T-helper 1 cell (primary cell): ENCODE results near the gene NAP1L4.
"Not testable (repeated sequence)": the region's sequence is repeated elsewhere in the genome, so short reads cannot be mapped to it uniquely, and the experiment has no call there.

Source experiments
- DNase-seq, 5 donors: peaks; one replicate each; pipeline ENCODE4 v3.0.0-alpha.2; 2012 to 2020

NAP1L4 gene

DNA sequence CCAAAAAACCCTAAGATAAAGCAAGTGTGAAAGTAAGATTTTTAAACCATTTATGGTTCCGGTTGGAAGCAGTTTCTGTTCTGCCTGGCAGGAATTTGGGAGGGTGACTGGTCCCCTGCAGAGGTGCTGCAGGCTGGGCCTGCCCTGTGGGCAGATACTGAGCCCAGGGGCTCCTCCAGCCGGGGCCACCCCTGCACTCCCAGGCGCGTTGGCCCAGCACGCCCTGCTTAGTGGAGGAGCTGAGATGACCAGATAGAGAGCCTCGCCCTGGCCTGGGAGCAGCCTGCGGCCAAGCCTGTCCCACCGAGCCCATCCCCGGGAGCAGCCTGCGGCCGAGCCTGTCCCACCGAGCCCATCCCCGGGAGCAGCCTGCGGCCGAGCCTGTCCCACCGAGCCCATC, 70.9 kb downstream of the NAP1L4 start:
- no peak for DNase-seq

DNA sequence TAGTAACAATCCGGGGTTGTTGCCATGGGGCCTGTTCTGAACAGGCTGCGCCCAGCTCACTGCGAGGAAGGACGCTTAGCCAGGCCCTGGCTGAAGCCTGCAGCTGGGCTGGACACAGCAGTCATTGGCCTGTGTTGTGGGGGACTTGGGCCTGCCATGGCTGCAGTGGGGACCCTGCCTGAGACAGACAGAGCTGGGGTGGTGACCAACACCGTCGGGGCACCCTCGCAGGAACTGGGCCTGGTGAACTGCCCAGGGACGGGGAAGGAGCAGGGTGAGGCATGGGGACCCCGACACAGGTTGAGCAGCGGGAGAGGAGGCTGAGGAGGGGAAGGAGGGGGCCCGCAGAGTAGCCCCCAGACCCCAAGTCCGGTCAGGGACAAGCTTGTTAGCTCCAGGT, 71.8 kb downstream of the NAP1L4 start:
- no peak for DNase-seq

DNA sequence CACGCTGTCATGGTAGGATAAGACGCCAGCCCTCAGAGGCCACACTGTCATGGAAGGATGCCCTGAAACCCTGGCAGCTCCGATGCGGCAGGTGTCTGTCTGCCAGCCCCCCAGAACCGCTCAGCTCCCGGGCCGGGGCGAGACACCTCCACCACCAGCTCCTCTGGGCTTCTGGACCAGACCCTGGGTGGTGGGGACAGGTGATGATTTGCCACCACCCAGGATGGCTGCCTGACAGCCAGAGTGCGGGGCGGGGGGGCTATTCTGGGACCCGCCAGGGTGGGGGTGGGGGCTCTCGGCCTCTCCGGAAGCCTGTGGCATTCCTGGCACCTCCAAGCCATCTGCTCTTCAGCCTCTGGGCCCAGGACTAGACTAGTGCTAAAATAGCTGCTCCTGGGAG, 72.3 kb downstream of the NAP1L4 start:
- no peak for DNase-seq

DNA sequence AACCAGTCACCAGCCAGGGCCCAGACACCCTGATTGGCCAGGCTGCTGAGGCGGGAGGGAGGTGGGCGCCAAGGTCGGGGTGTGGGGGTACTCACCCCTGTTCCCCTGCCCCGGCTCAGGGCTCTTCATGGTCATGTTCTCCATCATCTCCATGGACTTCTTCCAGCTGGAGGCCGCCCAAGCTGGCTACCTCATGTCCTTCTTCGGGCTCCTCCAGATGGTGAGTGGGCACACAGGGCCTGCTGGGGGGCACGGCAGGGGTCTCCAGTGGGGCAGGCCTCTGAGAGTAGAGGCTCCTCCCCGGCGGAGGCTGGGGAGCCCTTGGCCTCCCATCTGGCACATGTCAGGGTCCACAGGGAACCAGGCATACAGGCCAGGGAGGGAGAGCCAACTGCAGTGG, 72.9 kb downstream of the NAP1L4 start:
- no peak for DNase-seq

DNA sequence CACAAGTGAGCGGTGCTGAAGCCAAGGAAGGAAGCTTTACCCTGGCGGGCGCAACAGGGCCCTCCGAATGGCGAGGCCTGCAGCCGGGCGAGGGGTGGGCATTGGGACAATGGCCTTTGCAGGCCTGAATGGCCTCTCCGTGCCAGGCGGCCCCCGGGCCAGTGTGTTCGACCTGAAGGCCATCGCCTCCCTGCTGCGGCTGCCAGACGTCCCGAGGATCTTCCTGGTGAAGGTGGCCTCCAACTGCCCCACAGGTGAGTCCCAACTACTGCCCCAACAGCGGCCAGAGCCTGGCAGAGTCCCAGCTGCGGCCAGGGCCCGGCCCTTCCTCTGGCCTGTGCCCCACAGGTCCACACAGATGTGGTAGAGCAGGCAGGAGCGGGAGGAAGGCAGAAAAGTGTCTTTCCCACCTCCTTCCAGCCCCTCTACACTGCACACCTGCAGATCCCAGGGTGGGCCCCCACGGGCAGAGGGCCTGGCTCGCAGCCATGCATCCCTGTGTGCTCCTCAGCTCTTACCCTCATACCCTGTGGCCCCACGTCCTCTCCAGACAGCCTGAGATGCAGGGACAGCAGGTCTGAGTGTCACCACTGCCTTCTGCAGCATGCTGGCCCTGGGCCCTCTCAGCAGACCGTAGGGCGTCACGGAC, 74.2 kb downstream of the NAP1L4 start:
- no peak for DNase-seq

DNA sequence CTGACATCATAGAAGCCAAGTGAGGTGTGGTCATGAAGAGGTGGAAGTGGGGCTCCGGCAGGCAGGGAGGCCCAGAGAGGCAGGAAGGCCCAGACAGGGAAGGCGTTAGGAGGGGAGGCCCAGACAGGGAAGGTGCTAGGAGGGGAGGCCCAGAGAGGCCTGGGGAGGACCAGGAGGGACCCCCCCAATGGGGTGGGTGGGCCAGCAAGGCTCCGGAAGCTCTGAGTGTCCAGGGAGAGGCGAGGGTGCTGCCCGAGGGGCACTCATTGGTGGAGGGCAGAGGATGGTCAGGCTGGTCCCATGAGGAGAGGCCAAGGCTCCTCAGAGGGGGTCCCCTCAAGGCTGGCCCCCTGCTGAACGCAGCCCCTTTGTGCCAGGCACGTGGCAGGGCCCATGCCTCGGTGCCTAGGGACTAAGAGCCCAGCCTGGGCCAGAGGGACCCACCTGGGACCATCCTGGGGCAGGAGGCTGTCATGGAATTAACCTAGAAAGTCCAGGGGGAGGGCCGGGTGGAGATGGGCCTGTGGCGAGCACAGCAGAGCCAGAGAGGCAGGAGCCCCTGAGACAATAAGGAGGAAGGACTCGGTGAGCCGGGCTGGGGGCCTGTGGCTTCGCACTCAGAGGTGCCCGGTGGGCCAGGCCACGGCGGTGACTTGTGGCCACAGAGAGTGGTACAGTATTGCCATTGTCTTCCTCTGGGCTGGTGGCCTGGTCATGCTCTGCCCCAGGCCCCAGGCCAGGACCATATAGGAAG, 75.1 kb downstream of the NAP1L4 start:
- DNase-seq = no peak

DNA sequence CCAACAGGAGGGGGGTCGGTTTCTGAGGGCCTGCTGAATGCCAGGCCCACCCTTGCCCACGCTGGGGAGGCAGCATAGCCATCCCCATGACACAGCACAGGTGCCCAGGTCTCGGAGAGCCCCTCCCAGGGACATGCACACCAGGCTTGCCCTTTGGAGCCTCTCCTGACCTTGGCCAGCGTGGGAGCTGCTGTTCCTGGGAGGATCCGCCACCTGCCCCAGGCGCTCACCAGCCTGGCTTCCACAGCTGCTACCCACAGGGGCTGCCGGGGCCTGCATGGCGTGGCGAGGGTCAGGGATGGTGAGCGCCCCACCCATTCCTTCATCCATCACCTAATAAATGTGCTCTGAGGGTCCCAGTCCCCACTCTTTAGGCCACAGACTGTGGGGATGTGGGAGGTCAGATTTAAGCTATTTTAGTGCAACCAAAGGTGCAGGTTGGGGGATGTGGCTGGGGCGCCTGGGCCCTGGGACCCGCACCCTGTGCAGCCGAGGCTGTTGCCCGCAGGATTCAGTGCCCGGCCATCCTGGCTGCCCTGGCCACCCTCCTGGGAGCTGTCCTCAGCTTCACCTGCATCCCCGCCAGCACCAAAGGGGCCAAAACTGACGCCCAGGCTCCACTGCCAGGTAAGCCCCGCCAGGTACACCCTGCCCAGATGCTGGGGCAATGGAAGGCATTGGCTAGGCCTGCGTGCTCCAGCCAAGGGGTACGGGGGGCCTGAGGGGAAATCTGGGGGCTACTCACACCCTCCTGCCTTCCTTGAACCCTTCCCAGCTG, 75.8 kb downstream of the NAP1L4 start:
- DNase-seq = no peak

DNA sequence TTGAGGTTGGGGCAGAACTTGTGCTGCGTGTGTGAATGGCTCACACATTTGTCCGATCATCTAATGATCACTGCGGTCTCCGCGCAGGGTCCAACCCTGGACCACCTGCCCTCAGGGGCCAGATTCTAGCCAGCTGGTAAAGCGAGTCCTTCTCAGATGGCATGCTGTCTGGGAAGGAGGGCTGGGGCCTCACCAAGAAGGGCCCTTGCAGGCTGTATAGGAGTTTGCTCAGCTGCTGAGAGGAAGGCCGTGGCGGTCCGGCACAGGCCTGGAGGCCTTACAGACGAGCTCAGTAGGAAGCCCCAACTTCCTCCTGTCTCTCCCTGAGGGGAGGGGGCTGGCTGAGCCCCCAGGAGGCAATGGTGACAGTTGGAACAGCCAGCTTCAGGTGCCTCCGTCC, 76.7 kb downstream of the NAP1L4 start:
- DNase-seq = no peak

DNA sequence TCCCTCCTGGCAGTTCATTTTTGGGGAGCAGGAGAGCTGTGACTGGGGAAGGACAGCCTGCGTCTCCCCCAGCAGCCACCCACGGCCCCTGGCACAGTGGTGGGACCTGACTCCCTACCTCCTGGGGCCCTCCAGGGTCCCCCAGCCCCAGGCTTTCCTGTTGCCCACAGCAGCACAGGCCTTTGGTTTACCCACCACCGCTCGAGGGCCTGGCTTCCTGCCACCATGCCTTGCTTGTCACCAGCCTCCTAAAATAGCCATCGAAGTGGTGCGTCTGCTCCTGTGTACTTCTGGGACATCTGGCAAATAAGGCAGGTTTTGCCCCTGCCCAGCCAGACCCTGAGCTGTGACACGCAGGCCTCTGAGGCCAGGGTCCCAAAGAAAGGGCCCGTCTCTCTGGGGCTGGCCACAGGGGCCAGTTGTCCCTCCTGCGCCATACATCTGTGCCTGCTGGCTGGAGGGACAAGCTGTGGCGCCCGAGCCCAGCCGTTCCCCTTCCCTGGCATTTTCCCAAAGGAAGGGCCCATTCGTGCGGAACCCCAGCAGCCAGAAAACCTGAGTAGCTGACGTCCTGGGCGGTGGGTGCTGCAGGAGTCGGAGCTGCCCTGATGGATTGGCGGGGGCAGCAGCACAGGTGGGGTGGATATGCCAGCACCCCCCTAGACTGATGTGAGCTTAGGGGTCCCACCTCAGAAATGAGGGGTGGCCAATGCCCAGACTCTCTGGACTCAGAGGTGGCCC, 77.5 kb downstream of the NAP1L4 start:
- no peak for DNase-seq

DNA sequence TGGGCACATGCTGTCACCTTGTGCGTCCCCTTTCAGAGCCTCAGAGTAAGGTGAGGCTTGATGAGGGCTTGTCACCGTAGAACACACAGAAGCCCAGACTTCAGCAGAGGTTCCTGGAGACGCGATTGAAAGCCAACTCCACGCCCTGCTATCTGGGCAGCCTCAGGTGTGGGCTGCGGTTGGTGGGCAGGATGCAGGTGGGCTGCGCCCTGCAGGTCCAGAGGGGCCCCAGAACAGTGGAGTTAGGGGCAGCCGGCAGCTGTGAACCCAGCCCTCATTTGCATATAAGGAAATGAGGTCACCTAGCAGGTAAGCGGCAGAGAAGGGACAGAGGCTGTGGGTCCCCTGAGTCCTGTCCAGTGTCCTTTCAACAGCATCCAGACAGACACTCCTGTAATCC, 78.4 kb downstream of the NAP1L4 start:
- DNase-seq = no peak

DNA sequence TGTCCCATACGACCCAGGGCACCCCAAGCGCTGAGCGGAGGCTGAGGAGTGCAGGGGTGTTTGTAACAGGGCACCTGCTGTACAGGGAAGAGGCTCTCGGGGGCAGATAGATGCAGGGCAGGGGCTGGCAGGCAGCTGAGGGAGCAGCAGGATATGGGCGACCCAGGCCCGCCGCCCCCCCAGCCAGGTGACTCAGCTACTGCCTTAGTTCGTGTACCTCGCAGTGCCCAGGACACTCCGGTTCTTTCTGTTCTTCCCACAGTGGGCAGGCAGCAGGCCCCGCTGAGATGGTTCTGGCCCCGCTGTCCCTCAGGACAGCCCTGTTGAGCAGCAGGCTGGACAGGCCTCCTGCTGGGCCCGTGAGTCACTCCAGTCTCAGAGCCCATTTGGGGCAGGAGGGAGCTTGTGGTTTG, 79.1 kb downstream of the NAP1L4 start:
- DNase-seq = no peak

DNA sequence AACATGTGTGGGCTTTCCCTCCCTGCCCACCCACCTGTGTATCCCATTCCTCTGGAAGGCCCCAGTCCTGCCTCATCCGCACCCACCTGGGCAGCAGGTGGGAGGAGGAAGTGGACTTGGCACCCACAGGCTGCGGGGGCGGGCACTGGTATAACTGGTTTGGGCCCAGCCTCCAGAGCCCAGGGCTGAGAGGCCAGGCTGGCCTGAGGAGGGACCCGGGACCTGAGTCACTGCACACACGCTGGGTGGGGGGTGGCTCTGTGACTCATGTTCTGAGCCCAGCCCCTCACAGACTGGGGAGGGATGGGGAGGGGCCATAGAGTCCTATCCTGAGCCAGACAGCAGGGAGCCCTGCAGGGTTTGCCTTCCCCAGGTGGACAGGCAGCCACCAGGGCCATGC, 79.6 kb downstream of the NAP1L4 start:
- no peak for DNase-seq

DNA sequence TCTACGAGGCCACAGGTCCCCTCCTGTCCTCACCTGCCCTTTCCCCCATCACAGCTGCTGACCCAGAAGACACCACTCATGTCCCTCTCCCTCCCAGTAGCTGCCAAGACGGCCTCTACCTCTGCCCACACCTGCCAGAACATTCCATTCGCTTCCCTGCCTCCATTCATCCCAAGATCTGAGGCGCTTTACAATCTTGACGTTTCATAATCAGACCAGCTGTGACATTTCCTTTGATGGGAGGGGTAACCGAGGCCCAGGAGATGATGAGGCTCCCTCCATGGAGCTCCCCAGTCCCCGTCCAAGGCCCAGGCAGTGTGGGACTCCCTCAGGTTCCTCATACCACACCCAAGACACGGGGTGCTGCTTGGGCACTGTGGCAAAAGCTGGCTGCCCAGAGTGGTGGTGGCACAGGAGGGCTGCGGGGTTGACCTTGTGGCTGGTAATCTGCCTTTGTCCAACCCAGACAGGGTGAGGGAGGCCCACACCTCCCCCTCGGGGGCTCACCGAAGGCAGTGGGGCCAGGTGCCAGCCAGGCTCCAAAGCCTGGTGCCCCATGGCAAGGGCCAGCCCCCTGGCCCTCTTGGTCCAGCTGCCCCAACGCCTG, 80.2 kb downstream of the NAP1L4 start:
- DNase-seq = no peak

DNA sequence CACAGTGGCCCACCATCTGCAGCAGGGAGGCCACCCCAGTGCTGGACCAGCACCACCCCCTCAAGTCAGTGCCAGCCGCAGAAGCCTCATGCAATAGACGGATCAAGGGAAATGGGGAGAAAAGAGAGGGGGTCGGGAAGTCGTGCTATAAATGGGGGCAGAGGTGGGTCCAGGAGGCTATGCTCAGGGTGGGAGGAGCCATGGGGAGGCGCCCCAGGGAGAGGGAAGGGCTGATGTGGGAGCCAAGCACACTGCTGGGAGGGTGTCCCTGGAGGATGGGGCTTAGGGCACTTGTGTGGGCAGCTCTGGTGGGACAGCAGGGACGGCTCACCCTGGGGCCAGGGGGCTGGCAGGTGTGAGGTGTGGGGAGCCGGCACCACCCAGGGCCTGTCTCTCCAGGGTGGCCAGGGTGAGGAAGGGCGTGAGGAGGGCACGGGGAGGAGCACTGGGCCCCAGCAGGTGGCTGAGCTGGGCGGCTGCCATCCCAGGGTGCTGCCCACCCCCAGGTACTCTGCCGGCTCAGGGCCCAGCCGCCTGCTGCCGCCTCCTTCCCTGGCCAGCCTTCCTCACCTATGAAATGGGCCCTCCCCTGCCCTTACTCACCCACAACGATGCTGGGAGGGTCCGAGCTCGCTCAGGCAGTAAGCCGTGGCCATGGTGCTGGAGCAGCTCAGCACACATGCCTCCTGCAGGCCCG, 80.9 kb downstream of the NAP1L4 start:
- DNase-seq = no peak

DNA sequence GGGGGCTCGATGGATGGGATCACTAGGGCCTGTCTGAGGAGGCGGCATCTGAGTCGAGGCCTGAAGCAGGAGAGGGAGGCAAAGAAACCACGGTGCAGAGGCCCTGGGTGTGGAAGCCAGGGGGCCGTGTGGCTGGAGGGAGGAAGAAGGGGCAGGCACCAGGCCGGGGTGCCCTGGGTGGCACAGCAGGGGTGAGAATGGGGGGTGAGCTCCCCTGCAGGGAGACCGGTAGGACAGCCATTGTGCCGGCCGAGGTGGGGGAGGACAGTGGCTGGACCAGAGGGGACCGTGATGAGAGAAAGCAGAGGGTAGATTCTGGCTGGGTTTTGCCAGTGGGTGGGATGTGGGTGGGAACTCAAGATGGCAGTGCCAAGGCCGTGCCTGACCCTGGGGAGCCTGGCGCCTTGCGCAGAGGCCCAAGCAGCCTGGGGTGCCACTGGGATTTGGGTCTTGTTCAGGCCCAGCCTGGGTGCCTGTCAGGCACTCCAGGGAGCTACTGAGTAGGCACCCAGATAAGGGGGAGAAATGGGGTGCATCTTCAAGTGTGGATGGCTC, 81.7 kb downstream of the NAP1L4 start:
- DNase-seq = no peak

DNA sequence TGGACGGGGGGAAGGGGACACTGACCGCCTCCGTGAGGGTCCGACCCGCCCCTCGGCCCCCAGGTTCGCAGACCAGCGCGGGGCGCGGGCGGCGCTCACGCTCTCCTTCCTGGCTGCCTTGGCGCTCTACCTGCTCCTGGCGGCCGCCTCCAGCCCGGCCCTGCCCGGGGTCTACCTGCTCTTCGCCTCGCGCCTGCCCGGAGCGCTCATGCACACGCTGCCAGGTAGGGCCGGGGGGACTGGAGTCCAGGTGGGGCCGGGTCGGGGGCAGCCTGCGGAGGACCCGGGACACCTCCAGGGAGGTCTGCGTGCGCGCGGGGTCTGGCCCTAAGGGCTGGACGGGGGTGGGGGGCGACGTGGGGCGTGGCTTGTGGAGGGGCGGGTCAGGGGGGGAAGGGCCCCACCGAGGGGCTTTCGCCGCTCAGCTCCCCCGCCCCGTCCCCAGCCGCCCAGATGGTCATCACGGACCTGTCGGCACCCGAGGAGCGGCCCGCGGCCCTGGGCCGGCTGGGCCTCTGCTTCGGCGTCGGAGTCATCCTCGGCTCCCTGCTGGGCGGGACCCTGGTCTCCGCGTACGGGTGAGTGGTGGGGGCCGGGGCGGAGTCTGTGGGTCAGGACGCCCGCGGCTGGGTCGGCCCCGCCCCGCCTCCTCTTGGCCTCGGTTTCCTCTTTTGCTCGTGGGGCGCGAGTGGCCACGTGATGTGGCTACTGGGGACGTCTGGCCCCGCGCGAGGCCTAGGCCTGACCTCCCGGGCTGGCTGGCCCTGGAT, 82.8 kb downstream of the NAP1L4 start:
- no peak for DNase-seq

DNA sequence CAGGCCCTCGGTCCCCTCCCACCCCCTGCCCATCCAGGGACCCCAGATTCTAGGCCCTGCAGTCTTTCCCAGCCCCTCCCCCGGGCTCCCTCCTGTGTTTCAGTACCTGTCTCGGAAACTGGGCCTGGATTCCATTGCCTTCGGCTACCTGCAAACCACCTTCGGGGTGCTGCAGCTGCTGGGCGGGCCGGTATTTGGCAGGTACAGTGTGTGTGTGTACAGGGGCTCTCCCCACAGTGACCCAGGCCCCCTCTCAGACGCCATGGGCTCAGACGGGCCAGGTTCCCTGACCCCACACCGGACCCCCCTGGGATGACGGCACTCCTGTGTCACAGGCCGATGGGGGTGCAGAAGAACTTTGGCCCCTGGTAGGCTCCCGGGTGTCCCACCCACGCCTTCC, 84.0 kb downstream of the NAP1L4 start:
- no peak for DNase-seq

DNA sequence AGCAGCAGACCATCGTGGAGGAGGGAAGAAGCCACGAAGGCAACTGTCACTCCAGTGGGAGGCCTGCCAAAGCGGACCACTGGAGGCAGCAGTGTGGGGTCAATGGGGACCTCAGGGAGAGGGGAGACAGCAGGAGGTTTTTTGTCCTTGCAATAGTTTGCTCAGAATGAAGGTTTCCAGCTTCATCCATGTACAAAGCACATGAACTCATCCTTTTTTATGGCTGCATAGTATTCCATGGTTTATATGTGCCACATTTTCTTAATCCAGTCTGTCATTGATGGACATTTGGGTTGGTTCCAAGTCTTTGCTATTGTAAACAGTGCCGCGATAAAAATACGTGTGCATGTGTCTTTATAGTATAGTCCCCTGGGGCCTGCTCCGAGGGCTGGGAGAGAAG, 86.8 kb downstream of the NAP1L4 start:
- DNase-seq = not testable (repeated sequence)

DNA sequence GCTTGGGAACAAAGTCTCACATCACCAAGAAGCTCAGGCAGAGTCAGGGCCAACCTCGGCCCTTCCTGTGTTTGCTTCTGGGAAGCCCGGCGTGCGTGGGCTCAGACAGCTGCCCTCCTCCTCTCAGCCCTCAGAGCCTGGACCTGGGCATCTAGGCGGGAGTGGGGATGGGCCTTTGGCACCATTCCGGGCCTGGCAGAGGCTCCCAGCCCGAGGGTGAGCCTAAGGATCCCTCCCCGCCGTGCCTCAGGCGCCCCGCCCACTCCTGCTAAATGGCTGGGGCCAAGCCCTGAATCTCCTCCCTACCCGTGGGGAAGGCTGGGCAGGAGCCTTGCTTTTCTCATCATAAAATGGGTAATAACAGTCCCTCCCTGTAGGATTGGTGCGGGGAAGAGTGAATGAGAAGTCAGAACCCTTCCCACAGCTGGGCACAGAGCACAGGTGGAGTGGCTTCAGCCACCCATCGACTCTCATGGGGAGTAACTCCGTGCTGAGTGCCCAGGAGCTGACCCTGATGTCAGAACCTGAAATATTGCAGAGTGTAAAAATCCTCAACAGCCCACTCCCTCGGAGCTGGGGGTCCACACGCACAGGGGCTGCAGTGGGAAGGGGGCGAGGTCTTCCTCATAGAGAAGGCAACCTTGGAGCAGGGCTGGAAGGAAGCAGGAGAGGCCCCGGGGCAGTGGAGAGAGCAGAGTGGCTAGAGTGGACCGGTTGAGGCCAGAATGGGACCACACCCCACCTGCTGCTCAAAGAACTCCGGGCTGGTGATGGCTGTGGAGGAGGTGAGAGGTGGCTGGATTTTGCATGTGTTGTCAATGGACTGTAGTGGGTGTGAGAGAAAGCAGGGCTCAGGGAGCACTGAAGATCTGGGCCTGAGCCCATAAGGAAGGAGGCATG, 87.7 kb downstream of the NAP1L4 start:
- DNase-seq = no peak

DNA sequence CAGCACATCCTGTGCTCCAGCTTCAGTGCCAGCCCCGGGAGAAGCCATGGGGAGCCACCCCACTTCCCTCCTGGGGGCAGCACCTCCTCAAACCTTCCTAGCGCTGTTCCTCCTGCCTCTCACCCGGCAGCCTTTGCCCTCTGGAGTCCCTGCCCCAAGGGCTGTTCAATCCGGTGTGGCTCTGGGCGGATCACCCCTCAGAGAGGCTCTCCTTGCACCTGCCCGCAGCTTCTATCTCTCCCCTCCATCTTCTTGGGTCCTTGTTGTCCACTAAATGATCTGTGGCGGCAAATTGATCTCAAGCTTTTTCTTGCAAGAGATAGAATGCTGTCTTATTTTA, 88.5 kb downstream of the NAP1L4 start:
- no peak for DNase-seq
